SK-N-SH (cell line): ENCODE measurements around the gene NEDD8. TPM values are rescaled to one million over a fixed set of nuclear protein-coding genes. Genes with fewer than 3 reads are reported as not detected.

Experiments used
- CTCF ChIP-seq: fragments of 200-600 bp; sonication (generic); IDR thresholded peaks from 2 replicates; pipeline ENCODE4 v1.6.1; 2017; ENCODE audit warnings: antibody characterized with exemption, mild to moderate bottlenecking, moderate library complexity
- FOXJ3 ChIP-seq: sonication (generic); formaldehyde crosslinking; IDR thresholded peaks from 2 replicates; pipeline ENCODE4 v1.5.1; 2020; ENCODE audit warnings: mild to moderate bottlenecking, missing genetic modification reagents
- JUND ChIP-seq: IDR thresholded peaks from 2 replicates; pipeline ENCODE4 v1.4.0; 2012
- NFIC ChIP-seq: IDR thresholded peaks from 2 replicates; pipeline ENCODE4 v1.4.0; 2012; ENCODE audit warnings: borderline replicate concordance
- SMC3 ChIP-seq: IDR thresholded peaks from 2 replicates; pipeline ENCODE4 v1.6.1; 2012; ENCODE audit warnings: low read depth, low read length, improper control_type of control experiment
- USF1 ChIP-seq: IDR thresholded peaks from 2 replicates; pipeline ENCODE4 v1.4.0; 2012; ENCODE audit warnings: low read depth, borderline replicate concordance
- polyA plus RNA-seq, 3 experiments: library from polyadenylated mRNA; depleted of rRNA; stranded (reverse); fragments of >200 nt; gene quantifications; 2 replicates each; pipeline ENCODE4 v1.2.3, GENCODE V29; 2012
- small RNA-seq, 7 experiments: library from RNA; depleted of rRNA; stranded (forward); fragments of <200 nt; gene quantifications; one replicate each; pipeline ENCODE3, GENCODE V24; 2012

NEDD8 gene
- polyA plus RNA-seq, 1 of the 3 experiments (the other 2 are of a cell fraction), result 534 TPM

- TF ChIP-seq FOXJ3 (CRISPR knock-in tag) (no peak), NFIC (no peak), SMC3 (no peak), USF1 (no peak), CTCF (no peak), JUND (no peak)
- TF ChIP-seq, all 33 proteins: peak for 0
Observed at GRCh38 chr14:24167469-24168114, 64.6 kb downstream of the NEDD8 start (continued).

Small RNA genes lying within 50 kb of the gene (small RNA-seq; reads per million reads assigned to genes)
- 0 to 0.59 (median 0) reads per million in 7 experiments for gene AL136295.4
- 0 to 0.59 (median 0) reads per million in 7 experiments for gene CHMP4A
- 0 to 1.1 (median 0) reads per million in 7 experiments for gene IPO4
- 0 to 1.1 (median 0) reads per million in 7 experiments for gene MDP1

Other genes starting within 250 kb of the NEDD8 start
- gene DHRS4L2, start 243.4 kb downstream of the NEDD8 start, polyA plus RNA-seq (2012; rRNA removed), result 12.1 and 14.6 TPM in 2 replicates
- 0.32 and 0.43 TPM in 2 replicates for gene CARMIL3, start 180.4 kb downstream of the NEDD8 start, polyA plus RNA-seq (2012; rRNA removed)
- gene CPNE6, start 160.8 kb downstream of the NEDD8 start, polyA plus RNA-seq (2012; rRNA removed), result not detected in 2 replicates
- 16.2 and 16.6 TPM in 2 replicates for gene PCK2, start 138.1 kb downstream of the NEDD8 start, polyA plus RNA-seq (2012; rRNA removed)
- gene DCAF11, start 117.6 kb downstream of the NEDD8 start, polyA plus RNA-seq (2012; rRNA removed), result 34.6 and 36.7 TPM in 2 replicates
- gene NRL, start 117.4 kb downstream of the NEDD8 start, polyA plus RNA-seq (2012; rRNA removed), result 0.76 and 0.88 TPM in 2 replicates
- gene FITM1, start 101.7 kb downstream of the NEDD8 start, polyA plus RNA-seq (2012; rRNA removed), result 0.12 TPM in 1 of 2 replicates, not detected in the other
- 154 and 287 TPM in 2 replicates for gene PSME1, start 96.2 kb downstream of the NEDD8 start, polyA plus RNA-seq (2012; rRNA removed)
- 14.5 and 19.3 TPM in 2 replicates for gene EMC9, start 90.8 kb downstream of the NEDD8 start, polyA plus RNA-seq (2012; rRNA removed)
- gene PSME2, start 85.8 kb downstream of the NEDD8 start, polyA plus RNA-seq (2012; rRNA removed), result 129 and 147 TPM in 2 replicates
- gene RNF31, start 84.9 kb downstream of the NEDD8 start, polyA plus RNA-seq (2012; rRNA removed), result 19.2 and 20.4 TPM in 2 replicates
- gene IRF9, start 71.1 kb downstream of the NEDD8 start, polyA plus RNA-seq (2012; rRNA removed), result 37.6 and 43.6 TPM in 2 replicates
- gene REC8, start 60.3 kb downstream of the NEDD8 start, polyA plus RNA-seq (2012; rRNA removed), result 13.1 and 23.2 TPM in 2 replicates
- gene IPO4, start 43.6 kb downstream of the NEDD8 start, polyA plus RNA-seq (2012; rRNA removed), result 39.7 and 61.3 TPM in 2 replicates
- 48.7 and 54.8 TPM in 2 replicates for gene TM9SF1, start 36.9 kb downstream of the NEDD8 start, polyA plus RNA-seq (2012; rRNA removed)
- 0.05 TPM in 1 of 2 replicates, not detected in the other for gene TSSK4, start 26.7 kb downstream of the NEDD8 start, polyA plus RNA-seq (2012; rRNA removed)
- gene CHMP4A, start 18.9 kb downstream of the NEDD8 start, polyA plus RNA-seq (2012; rRNA removed), result 92.4 and 96.1 TPM in 2 replicates
- gene MDP1, start 16.3 kb downstream of the NEDD8 start, polyA plus RNA-seq (2012; rRNA removed), result 36.4 and 36.7 TPM in 2 replicates
- gene GMPR2, start 562 bp upstream of the NEDD8 start, polyA plus RNA-seq (2012; rRNA removed), result 97.0 and 149 TPM in 2 replicates
- gene TINF2, start 10.3 kb upstream of the NEDD8 start, polyA plus RNA-seq (2012; rRNA removed), result 38.3 and 42.2 TPM in 2 replicates
- gene TGM1, start 30.8 kb upstream of the NEDD8 start, polyA plus RNA-seq (2012; rRNA removed), result 2.7 and 3.0 TPM in 2 replicates
- gene RABGGTA, start 39.2 kb upstream of the NEDD8 start, polyA plus RNA-seq (2012; rRNA removed), result 54.9 and 59.4 TPM in 2 replicates
- 65.4 and 71.7 TPM in 2 replicates for gene DHRS1, start 67.4 kb upstream of the NEDD8 start, polyA plus RNA-seq (2012; rRNA removed)
- 11.9 and 17.2 TPM in 2 replicates for gene NOP9, start 67.5 kb upstream of the NEDD8 start, polyA plus RNA-seq (2012; rRNA removed)
- gene CIDEB, start 75.6 kb upstream of the NEDD8 start, polyA plus RNA-seq (2012; rRNA removed), result 0.03 and 0.05 TPM in 2 replicates
- 8.2 and 12.2 TPM in 2 replicates for gene LTB4R2, start 77.8 kb upstream of the NEDD8 start, polyA plus RNA-seq (2012; rRNA removed)
- 11.9 and 14.0 TPM in 2 replicates for gene LTB4R, start 79.1 kb upstream of the NEDD8 start, polyA plus RNA-seq (2012; rRNA removed)
- 0.03 and 0.08 TPM in 2 replicates for gene ADCY4, start 102.7 kb upstream of the NEDD8 start, polyA plus RNA-seq (2012; rRNA removed)
- gene RIPK3, start 107.6 kb upstream of the NEDD8 start, polyA plus RNA-seq (2012; rRNA removed), result not detected in 2 replicates
- gene NFATC4, start 135.8 kb upstream of the NEDD8 start, polyA plus RNA-seq (2012; rRNA removed), result 24.9 and 25.3 TPM in 2 replicates
- 4.7 and 4.8 TPM in 2 replicates for gene NYNRIN, start 166.6 kb upstream of the NEDD8 start, polyA plus RNA-seq (2012; rRNA removed)
- gene CBLN3, start 197.3 kb upstream of the NEDD8 start, polyA plus RNA-seq (2012; rRNA removed), result 1.8 TPM in 2 replicates
- gene KHNYN, start 197.6 kb upstream of the NEDD8 start, polyA plus RNA-seq (2012; rRNA removed), result 18.3 and 21.8 TPM in 2 replicates
- gene SDR39U1, start 210.4 kb upstream of the NEDD8 start, polyA plus RNA-seq (2012; rRNA removed), result 81.8 and 88.4 TPM in 2 replicates